AG20443 (cell line): Measurements from ENCODE around the gene FBXO46.
A peak's percentile ranks its signal among the peaks of the same experiment; 100 is the strongest.

ENCODE experiments used
- DNase-seq: peaks from one replicate; pipeline ENCODE4 v3.0.0; 2012; ENCODE audit warnings: low spot score, mixed read lengths

Gene FBXO46, protein sequence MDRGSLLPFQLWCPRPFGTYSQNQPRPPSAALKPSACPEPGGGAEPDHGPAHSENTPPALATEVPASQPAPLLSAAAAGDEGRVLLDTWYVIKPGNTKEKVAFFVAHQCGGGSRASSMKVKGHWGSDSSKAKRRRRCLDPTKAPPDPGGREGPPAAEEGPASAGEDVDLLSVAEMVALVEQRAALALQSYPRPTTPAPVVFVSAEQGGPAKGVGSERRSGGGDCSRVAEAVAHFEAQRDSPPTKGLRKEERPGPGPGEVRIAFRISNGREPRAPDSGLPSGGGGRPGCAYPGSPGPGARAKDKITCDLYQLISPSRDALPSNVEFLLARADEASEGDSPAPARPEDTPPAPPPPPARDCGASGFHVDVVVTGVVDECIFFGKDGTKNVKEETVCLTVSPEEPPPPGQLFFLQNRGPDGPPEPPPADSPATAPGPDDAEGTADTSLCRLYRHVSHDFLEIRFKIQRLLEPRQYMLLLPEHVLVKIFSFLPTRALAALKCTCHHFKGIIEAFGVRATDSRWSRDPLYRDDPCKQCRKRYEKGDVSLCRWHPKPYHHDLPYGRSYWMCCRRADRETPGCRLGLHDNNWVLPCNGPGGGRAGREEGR

GRCh38 chr19:45730368-45731288, at the start of gene FBXO46:
TSS of gene FBXO46 (minus strand) at chr19:45730896. CDS start at chr19:45713495, 17,401 bp downstream.
- DNase-seq = peak; percentile 96

DNA sequence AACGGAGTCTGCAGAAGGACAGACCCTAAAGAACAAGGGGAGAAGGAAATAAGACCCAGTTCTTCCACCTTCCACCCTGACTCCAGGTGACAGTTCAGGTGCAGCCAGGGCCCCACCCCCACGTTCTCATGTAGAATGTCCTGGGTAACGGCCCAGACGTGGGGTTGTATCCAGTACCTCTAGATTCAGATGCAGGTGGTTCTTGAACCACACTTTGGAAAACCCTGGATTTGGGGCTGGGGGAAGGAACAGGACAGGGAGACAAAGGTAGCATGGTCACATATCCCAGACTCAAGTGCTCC, 49.4 kb upstream of the FBXO46 start:
- DNase-seq = no peak

DNA sequence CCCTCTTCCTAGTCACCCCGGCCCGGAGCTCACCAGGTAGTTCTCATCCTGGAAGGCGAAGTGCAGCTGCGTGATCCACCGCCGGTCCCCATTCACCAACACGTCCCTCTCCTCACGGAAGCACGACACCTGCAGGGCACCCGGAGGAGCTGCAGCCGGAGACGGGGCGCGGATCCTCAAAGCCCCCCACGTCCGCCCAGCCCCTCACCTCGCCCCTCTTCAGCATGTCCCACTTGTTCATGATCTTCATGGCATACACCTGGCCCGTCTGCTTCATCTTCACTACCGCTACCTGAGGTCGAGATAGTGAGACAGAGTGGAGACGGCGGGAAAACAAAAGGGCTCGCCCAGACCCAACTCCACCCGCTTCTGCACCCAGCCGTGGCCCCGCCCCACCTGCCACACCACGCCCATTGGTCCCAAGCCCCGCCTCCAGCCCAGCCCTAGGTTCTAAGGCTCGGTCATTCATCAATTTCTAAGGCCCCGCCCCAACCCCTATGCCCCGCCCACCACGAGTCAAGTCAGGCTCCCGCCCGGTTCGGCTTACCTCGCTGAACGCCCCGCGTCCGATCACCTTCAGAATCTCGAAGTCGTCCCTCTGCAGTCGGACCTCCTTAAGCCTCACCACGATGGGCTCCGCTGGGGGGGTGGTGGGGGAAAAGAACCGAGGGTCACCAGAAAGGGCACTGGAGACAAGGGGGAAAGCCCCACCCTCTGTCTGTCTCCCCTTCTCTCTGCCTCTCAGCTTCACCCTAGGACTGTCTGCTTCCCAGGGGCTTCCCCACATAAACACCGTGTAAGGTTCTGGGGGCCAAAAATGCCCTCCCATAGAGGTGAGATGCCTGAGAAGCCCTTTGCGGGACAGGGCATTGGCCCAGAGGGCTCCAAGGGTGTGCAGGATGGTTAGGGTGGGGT, 48.8 kb upstream of the FBXO46 start:
- peak; percentile 82 for DNase-seq

- no peak for DNase-seq
Observed at GRCh38 chr19:45778010-45778661, 47.4 kb upstream of the FBXO46 start.

DNA sequence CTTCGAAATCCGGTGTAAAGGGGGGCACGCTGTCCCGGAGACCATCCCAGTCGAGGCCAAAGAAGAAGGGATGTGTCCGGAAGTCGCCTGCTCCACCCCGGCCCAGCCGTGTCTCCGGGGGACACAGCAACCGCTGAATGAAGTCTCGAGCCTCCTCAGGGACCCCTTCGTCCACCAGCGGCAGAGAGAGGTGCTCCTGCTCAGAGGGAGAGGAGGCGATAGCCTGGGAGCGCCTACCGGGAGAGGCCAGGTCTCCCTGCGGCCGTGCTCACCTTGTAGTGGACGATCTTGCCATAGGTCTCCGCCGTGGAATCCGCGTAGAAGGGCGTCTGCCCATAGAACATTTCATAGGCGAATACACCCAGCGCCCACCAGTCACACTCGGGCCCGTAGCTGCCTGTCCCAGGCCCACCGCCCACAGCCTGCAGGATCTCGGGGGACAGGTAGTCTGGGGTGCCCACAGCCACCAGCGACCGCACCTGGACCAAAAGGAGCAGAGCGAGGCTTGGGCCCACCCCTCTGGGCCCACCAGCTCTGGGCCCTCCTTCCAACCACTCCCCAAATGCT, 46.8 kb upstream of the FBXO46 start:
- no peak for DNase-seq

GRCh38 chr19:45774765-45775164, 44.1 kb upstream of the FBXO46 start:
- no peak for DNase-seq

GRCh38 chr19:45773384-45773783, 42.7 kb upstream of the FBXO46 start:
- no peak for DNase-seq

DNA sequence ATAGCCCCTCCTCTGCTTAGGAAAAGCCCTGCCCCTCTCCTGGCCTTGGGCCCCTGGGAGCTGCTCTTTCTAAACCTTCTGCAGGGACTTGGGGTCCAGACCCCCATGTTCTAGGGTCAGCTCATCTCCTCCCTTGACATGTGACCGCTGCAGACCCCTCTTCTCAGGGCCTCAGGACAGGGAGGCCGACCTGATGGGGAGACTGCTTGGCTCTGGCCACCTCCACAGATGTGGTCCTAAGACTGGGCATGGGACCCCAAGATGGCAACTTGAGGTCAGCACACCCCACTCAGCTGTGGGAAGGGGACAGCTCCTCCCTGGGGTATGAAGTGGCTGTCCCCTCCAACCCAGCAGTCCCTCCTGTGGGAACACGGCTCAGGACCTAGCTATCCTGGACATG, 42.2 kb upstream of the FBXO46 start:
- no peak for DNase-seq

DNA sequence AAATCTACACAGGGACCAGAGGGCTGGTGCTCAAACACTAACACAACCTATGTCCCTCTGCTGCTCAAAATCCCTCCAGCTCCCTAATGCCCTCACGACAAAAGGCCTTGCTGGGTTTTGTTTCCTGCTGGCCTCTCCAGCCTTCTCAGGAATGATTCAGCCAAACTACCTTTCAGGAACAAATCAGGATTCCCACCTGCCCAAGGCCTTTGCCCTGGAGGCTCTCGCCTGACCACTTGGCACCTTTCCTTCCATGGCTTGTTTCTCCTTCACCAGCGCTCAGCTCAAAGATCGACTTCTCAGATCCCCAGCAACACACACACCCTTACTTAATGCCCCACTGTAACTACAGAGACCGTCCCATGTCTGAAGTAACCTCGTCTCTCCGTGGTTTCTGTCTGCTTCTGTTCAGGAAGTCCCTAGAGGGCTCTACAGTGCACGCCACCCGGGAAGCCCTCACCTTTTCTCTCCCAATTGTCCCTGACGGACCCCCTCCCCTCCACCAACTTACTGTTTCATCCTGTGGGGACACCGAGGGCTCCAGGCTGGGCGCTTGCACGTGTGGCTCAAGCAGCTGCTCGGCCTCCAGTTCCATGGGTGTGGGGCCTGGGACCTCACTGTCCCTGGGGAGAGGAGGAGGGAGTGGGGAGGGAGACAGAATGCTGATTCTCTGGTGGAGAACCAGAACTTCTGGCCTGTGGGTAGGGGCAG, 41.6 kb upstream of the FBXO46 start:
- DNase-seq = no peak

GRCh38 chr19:45771311-45771933, 40.7 kb upstream of the FBXO46 start:
- DNase-seq = no peak

- peak; percentile 95 for DNase-seq
Observed at GRCh38 chr19:45770192-45771101, 39.8 kb upstream of the FBXO46 start.

DNA sequence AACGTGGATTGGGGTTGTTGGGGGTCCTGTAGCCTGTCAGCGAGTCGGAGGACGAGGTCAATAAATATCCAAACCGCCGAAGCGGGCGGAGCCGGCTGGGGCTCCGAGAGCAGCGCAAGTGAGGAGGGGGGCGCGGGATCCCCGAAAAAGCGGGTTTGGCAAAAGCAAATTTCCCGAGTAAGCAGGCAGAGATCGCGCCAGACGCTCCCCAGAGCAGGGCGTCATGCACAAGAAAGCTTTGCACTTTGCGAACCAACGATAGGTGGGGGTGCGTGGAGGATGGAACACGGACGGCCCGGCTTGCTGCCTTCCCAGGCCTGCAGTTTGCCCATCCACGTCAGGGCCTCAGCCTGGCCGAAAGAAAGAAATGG, 39.1 kb upstream of the FBXO46 start:
- no peak for DNase-seq

GRCh38 chr19:45768984-45769782, 38.5 kb upstream of the FBXO46 start, which contains the start of gene SIX5:
TSS of gene SIX5 (minus strand) at chr19:45769252. CDS start at chr19:45768844, 408 bp downstream.
- peak; percentile 98 for DNase-seq

GRCh38 chr19:45768655-45768983, 37.9 kb upstream of the FBXO46 start:
- DNase-seq = no peak

DNA sequence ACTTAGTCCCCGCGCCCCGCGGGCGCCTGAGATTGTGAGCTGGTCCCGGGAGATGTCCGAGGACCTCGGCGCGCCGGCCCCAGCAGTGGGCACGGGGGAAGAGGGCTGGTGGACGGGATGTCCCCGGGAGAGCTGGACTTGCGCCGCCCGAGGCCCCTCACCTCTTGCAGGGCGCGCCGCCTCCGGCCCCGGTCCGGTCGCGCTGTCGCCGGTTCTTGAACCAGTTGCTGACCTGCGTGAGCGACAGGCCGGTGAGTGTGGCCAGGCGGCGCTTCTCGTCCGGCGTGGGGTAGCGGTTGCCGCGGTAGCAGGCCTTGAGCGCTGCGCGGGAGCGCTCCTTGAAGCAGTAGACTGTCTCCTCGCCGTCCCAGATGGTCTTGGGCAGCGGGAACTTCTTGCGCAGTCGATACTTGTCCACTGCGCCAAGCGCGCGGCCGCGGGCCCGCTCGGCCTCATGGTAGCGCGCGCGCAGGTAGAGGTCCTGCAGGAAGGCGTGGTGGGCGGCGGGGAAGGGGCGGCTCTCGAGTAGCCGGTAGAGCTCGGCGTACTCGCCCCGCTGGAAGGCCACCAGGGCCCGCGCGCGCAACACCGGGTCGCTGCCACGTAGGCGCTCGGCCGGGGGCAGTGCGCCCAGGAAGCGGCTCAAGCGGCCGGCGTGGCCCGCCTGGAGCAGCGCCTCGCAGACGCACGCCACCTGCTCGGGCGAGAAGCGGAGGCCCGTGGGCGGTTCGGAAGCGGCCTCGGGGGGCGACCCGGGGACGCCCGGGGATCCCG, 37.4 kb upstream of the FBXO46 start:
- peak; percentile 47 for DNase-seq

DNA sequence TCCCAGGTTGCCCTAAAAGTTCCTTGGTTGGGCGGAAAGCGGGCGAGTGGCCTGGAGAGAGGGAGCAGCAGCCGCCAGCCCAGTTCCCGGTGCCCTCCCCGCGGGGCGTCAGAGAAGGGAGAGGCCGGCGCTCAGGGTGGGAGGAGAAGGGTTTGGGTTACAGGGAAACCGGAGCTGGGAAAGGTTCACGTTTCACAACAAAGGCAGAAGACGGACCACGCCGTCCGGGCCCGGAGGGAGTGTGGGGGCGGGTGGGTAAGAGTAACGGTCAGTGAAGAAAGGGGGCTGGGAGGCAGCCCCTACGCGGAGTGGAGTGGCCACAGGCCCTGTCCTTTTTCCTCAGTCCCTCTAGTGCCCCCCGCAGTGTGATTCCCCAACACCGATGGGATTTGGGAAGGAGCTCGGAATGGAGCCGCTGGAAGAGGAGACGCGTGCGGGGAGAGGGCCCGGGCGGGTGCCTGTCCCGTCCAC, 36.7 kb upstream of the FBXO46 start:
- peak; percentile 87 for DNase-seq

DNA sequence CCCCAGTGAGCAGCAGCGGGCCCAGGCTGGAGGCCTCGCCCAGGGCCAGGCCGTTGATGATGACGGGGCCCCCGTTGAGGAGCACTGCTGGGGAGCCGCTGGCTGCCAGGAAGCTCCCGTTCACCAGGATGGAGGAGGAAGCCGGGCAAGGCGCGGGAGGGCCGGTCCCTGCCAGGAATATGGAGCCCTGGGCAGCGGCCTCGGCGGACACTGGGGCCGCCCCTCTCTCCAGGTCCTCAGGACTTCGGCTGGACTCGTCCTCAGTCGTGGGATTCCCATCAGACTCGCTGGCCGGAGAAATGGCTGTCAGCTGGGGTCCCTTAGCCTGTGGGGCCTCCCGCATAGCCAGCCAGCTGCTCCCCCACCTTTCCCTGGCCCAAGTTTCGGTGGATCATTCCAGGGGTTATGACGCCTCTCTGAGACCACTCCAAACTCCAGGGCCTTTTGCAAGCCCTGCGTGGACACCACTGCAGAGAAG, 36.2 kb upstream of the FBXO46 start:
- DNase-seq = peak; percentile 62
